Inflammatory macrophage treated with lipopolysaccharide for 1 hour (primary cell): ENCODE measurements around the gene TSC1.

ENCODE experiments used
- DNase-seq, 2 donors: peaks; one replicate each; pipeline ENCODE4 v3.0.0-alpha.2; 2020 to 2022

TSC1 gene

GRCh38 chr9:132886334-132886725 lies 58.1 kb downstream of the TSC1 start:
- DNase-seq = no peak

GRCh38 chr9:132885720-132886333 lies 58.6 kb downstream of the TSC1 start:
- DNase-seq = no peak

- DNase-seq = no peak
Observed at GRCh38 chr9:132883349-132884294, 60.8 kb downstream of the TSC1 start.

GRCh38 chr9:132882616-132883015 lies 61.8 kb downstream of the TSC1 start:
- no peak for DNase-seq

GRCh38 chr9:132881826-132882225 lies 62.6 kb downstream of the TSC1 start:
- DNase-seq = no peak

GRCh38 chr9:132880324-132880661 lies 64.1 kb downstream of the TSC1 start:
- DNase-seq = no peak

GRCh38 chr9:132879457-132880323 lies 64.7 kb downstream of the TSC1 start:
- peak; percentile 15 to 16 for DNase-seq

- peak; percentile 12 to 33 for DNase-seq
Observed at GRCh38 chr9:132878695-132879456, 65.5 kb downstream of the TSC1 start, which contains the start of gene SPACA9. TSS of gene SPACA9 (plus strand) at chr9:132878898. CDS start at chr9:132883948, 5,050 bp downstream.

GRCh38 chr9:132877824-132878694 lies 66.4 kb downstream of the TSC1 start, which contains the start of gene AK8:
TSS of gene AK8 (minus strand) at chr9:132878284. CDS start at chr9:132878255, 29 bp downstream.
- peak; percentile 54 to 84 for DNase-seq

- DNase-seq = no peak
Observed at GRCh38 chr9:132877458-132877823, 67.0 kb downstream of the TSC1 start.

- no peak for DNase-seq
Observed at GRCh38 chr9:132876849-132877248, 67.6 kb downstream of the TSC1 start.

- no peak for DNase-seq
Observed at GRCh38 chr9:132875159-132875558, 69.3 kb downstream of the TSC1 start.

- DNase-seq = no peak
Observed at GRCh38 chr9:132873403-132873802, 71.0 kb downstream of the TSC1 start.

GRCh38 chr9:132869266-132869665 lies 75.2 kb downstream of the TSC1 start:
- DNase-seq = no peak

- DNase-seq = no peak
Observed at GRCh38 chr9:132866898-132867297, 77.5 kb downstream of the TSC1 start.

- no peak for DNase-seq
Observed at GRCh38 chr9:132864691-132865090, 79.7 kb downstream of the TSC1 start.

GRCh38 chr9:132864277-132864676 lies 80.1 kb downstream of the TSC1 start:
- no peak for DNase-seq

GRCh38 chr9:132863096-132863495 lies 81.3 kb downstream of the TSC1 start:
- DNase-seq = no peak

- no peak for DNase-seq
Observed at GRCh38 chr9:132862533-132862932, 81.9 kb downstream of the TSC1 start.

GRCh38 chr9:132861666-132862065 lies 82.8 kb downstream of the TSC1 start:
- DNase-seq = no peak

- DNase-seq = no peak
Observed at GRCh38 chr9:132858751-132859150, 85.7 kb downstream of the TSC1 start.
